Hematopoietic multipotent progenitor cell treated with erythropoietin and hydrocortisone succinate and interleukin-3 and kit ligand, for 15 days (in vitro differentiated cells): ENCODE measurements around the gene AKR1C2.
"Not testable (repeated sequence)": the region's sequence is repeated elsewhere in the genome, so short reads cannot be mapped to it uniquely, and the experiment has no call there.

Experiments used
- DNase-seq: peaks from one replicate; pipeline ENCODE4 v3.0.0-alpha.2; 2015; ENCODE audit warnings: low spot score

The AKR1C2 gene

GRCh38 chr10:5003127-5004029, at the start of gene AKR1C2:
AKR1C2 (minus strand) TSS chr10:5003857; CDS start chr10:5003835, 22 bp downstream.
- not testable (repeated sequence) for DNase-seq

GRCh38 chr10:5052951-5053500, 49.4 kb upstream of the AKR1C2 start:
- DNase-seq: not testable (repeated sequence)

- DNase-seq: no peak
These were observed 44.4 kb upstream of the AKR1C2 start for GRCh38 chr10:5047912-5048628.

GRCh38 chr10:5047055-5047454, 43.4 kb upstream of the AKR1C2 start:
- not testable (repeated sequence) for DNase-seq

GRCh38 chr10:5046410-5046809, 42.8 kb upstream of the AKR1C2 start:
- no peak for DNase-seq

GRCh38 chr10:5045095-5045494, 41.4 kb upstream of the AKR1C2 start:
- no peak for DNase-seq

- no peak for DNase-seq
These were observed 40.1 kb upstream of the AKR1C2 start for GRCh38 chr10:5043716-5044115.

GRCh38 chr10:5042922-5043321, 39.3 kb upstream of the AKR1C2 start:
- DNase-seq: no peak

DNA sequence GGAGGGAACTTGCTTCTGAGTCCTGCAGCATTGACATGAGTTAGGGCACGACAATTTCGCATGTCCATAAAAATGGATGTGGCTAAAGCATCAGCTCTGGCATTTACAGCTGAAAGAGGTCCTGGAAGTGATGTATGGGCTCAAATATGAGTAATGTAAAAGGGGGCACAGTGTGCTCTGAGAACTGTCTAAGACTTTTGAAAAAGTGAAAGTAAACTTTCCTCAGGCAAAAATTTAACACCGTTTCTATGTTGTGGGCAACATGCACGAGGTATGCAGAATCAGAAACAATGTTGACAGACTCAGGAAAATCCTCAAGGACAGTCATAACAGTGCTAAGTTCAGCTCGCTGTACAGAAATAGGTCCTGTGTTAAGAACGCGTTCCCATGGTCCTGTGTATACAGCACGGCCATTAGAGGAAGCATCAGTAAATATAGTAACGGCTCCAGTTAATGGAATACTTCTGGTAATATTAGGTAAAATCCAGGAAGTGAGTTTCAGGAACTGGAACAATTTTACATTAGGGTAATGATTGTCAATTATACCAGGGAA, 37.9 kb upstream of the AKR1C2 start:
- no peak for DNase-seq

- DNase-seq: no peak
These were observed 37.3 kb upstream of the AKR1C2 start for GRCh38 chr10:5040781-5041470.

DNA sequence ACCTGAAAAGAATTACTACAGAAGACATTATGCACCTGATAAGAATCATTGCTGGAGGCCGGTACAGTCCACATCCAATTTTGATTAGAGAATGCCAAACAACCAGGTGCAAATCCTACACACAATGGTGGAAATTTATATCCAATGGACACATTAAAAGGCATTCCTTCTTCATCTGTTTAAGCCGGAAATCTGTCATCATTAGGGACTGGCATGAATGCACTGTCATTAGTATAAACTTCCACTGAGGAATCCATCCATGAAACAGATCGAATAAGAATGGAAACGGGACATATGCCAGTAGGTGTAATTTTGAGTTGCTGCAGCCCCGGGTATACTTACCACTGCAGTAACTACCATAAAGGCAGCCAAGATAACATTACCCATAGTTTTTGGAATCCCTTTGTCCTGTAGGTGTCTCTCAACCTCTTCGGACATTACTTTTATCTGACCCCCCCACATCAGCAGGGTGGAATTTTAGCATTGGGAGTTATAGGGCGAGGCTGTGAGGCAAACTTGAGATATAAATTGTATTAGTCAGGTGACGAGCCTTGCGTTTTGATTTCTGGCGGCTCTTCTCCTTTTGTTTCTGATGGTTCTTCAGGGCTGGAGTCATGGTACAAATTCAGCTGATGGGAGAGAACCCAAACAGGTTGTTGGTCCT, 36.5 kb upstream of the AKR1C2 start:
- DNase-seq: no peak

- DNase-seq: no peak
These were observed 35.1 kb upstream of the AKR1C2 start for GRCh38 chr10:5038733-5039132.

GRCh38 chr10:5038101-5038500, 34.4 kb upstream of the AKR1C2 start:
- DNase-seq: no peak

GRCh38 chr10:5036511-5036910, 32.9 kb upstream of the AKR1C2 start:
- no peak for DNase-seq

GRCh38 chr10:5035356-5035755, 31.7 kb upstream of the AKR1C2 start:
- no peak for DNase-seq

- DNase-seq: no peak
These were observed 30.9 kb upstream of the AKR1C2 start for GRCh38 chr10:5034588-5034987.

DNA sequence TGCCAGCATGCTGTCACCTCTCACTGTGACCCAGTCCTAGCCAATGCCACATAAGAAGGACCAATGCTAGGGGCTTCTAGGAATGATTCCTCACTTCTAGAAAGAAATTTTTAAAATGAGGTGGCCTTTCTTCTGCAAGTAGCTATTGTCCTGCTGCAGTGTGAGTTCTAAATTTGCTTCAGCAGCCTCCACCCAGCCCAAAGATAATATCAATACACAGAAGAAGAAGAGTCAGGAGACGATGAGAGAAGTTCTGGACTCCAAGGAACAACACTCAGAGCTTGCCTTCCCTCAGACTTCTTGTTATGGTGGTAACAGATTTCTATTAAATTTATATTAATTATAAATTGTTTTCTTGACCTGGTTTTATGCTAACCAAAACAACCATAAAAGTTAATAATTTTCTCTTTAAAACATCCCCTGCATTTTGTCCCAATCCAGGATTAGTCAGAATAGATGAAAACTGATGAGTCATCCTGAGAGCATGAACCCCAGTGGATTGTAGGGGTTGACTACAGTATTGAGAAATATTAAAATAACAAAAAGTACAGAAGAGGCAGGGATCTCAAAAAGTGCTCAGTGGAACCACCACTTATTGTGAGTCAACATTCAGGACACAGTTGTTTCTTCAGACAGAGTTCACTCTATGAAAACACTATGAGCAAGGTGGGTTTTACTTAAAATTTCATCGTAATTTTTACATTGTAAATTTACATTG, 29.6 kb upstream of the AKR1C2 start:
- no peak for DNase-seq

GRCh38 chr10:5032444-5032843, 28.8 kb upstream of the AKR1C2 start:
- DNase-seq: not testable (repeated sequence)

DNA sequence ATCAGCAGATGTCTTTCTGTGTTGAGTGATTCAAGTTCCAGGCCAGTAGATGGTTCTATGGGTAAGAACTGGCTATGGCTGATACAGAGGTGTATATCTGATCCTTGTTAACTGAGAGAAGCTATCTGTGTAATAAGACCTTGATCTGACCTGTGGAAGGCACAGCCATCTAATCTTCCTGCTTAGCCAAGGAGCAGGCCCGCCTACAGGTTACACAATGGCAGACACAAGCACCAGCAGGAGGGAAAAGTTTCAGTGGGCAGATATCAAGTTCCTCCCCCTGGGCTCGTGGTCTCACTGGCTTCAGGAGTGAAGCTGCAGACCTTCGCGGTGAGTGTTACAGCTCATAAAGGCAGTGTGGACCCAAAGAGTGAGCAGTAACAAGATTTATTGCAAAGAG, 27.9 kb upstream of the AKR1C2 start:
- not testable (repeated sequence) for DNase-seq

GRCh38 chr10:5030989-5031388, 27.3 kb upstream of the AKR1C2 start:
- DNase-seq: no peak

DNA sequence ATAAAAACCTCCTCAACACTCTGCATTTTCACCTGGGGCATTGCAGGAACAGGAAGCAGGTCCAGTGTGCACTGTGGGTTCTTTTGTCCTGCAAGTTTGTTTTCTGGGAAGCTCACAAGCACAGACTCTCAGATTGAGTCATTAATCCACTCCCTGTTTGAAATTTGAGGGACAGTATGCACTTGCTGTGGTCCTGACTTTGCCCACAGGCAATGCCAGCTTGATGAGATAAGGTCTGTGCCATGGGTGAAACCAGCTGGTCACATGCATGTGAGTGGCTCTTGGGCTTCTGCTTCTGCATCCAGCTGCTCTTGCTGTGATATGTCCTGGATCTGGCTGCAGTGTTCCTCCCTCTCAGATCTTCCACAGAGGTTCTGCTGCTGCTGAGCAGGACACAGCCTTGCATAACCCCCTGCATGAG, 21.8 kb upstream of the AKR1C2 start:
- DNase-seq: peak; percentile 34
